Measurements from ENCODE around the gene CDC42. TPM values are rescaled to one million over a fixed set of nuclear protein-coding genes. Genes with fewer than 3 reads are reported as not detected.
A peak's percentile ranks its signal among the peaks of the same experiment; 100 is the strongest.

CDC42 gene
- total RNA-seq, 1 donor: 598 TPM

DNA sequence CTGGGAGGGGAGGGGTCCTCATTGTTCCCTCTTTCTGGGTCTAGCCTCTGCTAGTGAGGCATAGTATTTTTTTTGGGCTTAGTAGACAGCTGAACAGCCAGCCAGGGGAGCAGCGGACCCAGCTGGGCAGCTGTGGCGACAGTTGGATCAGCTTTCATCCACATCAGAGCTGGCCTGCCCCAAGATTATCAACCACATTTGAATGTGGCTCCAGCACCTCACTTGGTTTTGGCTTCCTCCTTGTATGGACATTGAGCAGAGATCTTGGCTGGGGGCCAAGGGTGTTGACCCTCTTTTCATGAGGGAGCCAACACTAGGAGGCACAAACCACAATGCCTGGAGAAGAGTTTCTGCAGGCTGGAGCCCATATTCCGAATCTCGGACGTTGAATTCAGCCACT, 65.3 kb downstream of the CDC42 start:
- TF ChIP-seq, protein P1, sequence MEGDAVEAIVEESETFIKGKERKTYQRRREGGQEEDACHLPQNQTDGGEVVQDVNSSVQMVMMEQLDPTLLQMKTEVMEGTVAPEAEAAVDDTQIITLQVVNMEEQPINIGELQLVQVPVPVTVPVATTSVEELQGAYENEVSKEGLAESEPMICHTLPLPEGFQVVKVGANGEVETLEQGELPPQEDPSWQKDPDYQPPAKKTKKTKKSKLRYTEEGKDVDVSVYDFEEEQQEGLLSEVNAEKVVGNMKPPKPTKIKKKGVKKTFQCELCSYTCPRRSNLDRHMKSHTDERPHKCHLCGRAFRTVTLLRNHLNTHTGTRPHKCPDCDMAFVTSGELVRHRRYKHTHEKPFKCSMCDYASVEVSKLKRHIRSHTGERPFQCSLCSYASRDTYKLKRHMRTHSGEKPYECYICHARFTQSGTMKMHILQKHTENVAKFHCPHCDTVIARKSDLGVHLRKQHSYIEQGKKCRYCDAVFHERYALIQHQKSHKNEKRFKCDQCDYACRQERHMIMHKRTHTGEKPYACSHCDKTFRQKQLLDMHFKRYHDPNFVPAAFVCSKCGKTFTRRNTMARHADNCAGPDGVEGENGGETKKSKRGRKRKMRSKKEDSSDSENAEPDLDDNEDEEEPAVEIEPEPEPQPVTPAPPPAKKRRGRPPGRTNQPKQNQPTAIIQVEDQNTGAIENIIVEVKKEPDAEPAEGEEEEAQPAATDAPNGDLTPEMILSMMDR (IDR thresholded peaks at IDR 0.05; ENCODE audit: insufficient read depth, low read depth, low read length): no peak
- no peak overlapping the region for H3K4me3 ChIP-seq (ENCODE audit: low read depth, low read length)
- DNase-seq (ENCODE audit: low read depth): peak; percentile 47

DNA sequence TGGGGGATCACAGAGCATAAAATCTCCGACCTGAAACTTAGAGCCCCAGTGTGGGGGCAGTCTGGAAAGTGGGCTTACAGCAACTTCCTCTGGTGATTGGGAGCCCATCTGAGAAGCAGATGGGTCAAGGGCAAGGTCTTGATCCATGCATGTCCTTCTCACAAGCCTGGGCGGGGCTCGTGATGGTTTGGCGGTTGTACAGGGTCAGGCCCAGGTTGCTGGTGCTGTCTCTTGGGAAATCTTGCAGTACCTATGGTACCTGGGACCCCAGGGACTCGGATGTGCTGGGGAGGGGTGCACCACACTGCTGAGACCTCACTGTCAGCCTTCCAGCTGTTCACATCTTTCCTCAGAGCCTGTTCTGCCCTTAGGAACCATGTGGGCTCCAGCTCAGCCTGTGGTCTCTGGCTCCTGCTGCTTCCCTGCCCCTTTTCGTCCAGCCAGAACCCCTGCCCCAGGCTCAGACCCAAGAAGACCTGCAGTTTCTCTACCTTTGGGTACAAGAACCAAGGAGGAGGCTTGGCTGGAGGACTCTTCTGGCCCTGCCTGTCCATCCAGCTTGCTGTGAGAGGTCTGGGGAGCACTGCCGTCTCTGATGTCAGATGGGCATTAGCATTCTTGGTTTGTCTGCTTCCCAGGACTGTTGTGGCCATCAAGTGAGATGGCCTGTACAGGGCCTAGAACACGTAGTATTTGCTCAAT, 65.9 kb downstream of the CDC42 start:
- TF ChIP-seq, protein P1 (IDR thresholded peaks at IDR 0.05; ENCODE audit: insufficient read depth, low read depth, low read length): no peak
- DNase-seq (ENCODE audit: low read depth): no peak
- H3K4me3 ChIP-seq (ENCODE audit: low read depth, low read length): no peak overlapping the region

GRCh38 chr1:22119626-22120468, 67.3 kb downstream of the CDC42 start:
- TF ChIP-seq, protein P1 (IDR thresholded peaks at IDR 0.05; ENCODE audit: insufficient read depth, low read depth, low read length): no peak
- no peak for DNase-seq (ENCODE audit: low read depth)
- H3K4me3 ChIP-seq (ENCODE audit: low read depth, low read length): no peak overlapping the region

DNA sequence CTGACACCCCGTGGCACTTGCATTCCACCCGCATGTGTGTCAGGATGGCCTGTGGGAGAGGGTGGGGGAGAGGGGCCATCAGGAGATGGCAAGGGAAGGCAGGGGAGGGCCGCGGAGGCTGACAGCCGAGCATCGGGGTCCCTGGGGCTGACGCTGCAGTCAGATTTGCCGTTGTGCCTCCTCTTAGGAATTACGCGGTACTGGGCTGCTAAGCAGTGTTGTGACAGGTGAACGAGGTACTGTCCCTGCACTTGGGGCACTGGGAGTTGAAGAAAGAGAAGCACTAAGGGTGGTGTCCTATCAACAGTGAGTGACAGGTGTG, 67.9 kb downstream of the CDC42 start:
- H3K4me3 ChIP-seq (ENCODE audit: low read depth, low read length): no peak overlapping the region
- DNase-seq (ENCODE audit: low read depth): no peak
- TF ChIP-seq, protein P1 (IDR thresholded peaks at IDR 0.05; ENCODE audit: insufficient read depth, low read depth, low read length): no peak

DNA sequence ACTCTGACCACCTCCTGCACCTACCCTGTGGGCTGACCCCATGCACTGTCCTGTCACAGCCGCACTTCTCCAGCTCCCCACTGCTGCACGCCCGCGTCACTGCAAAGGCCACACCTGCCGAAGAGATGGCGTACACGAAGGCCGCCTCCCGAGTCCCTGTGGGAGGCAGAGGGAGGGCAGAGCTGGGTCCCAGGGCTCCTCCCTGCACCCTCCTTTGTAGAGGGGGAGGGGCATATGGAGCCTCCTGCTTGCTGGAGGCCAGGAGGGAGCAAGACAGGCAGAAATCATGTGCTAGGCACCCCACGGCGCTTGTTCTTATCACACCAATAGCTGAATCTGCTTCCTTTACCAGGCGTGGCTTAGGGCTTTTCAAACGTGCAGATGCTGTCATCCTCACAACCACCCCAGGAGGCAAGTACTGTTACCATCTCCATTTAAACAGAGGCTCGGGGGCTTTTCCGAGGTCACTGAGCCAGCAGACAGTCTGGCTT, 69.0 kb downstream of the CDC42 start:
- H3K4me3 ChIP-seq (ENCODE audit: low read depth, low read length): no peak overlapping the region
- TF ChIP-seq, protein P1 (IDR thresholded peaks at IDR 0.05; ENCODE audit: insufficient read depth, low read depth, low read length): no peak
- DNase-seq (ENCODE audit: low read depth): no peak

- no peak for DNase-seq (ENCODE audit: low read depth)
- no peak overlapping the region for H3K4me3 ChIP-seq (ENCODE audit: low read depth, low read length)
Measured at GRCh38 chr1:22122273-22123070, 70.0 kb downstream of the CDC42 start.

More at GRCh38 chr1:22122273-22123070, 70.0 kb downstream of the CDC42 start:
- TF ChIP-seq, protein P1 (IDR thresholded peaks at IDR 0.05; ENCODE audit: insufficient read depth, low read depth, low read length): no peak

Measured in fibroblast of villous mesenchyme (primary cell).